Naive thymus-derived CD4-positive, alpha-beta T cell (primary cell): ENCODE data around the gene BARX2. TPM values are rescaled to one million over a fixed set of nuclear protein-coding genes. Genes with fewer than 3 reads are reported as not detected.
A peak's percentile ranks its signal among the peaks of the same experiment; 100 is the strongest.

Experiments
- ATAC-seq: fragments of 150-1000 bp; cut with Tn5 transposase; 2 replicates; pipeline ENCODE4 v1.10.0; 2021; ENCODE audit warnings: mild to moderate bottlenecking, moderate library complexity
- CTCF ChIA-PET: fragments of 350-600 bp; sonication (Branson Sonifier 250); formaldehyde crosslinking; loops from one replicate; lab custom pipeline; 2021; ENCODE audit warnings: antibody characterized with exemption; lab: Charles Lee
- POLR2A ChIA-PET: fragments of 350-600 bp; sonication (Branson Sonifier 250); formaldehyde crosslinking; loops from one replicate; lab custom pipeline; 2021; ENCODE audit warnings: antibody characterized with exemption, inconsistent platforms; lab: Charles Lee
- DNase-seq, 9 donors: peaks; one replicate each; pipeline versions ENCODE4 v3.0.0 to v3.0.0-alpha.2; 2020 to 2022; ENCODE audit warnings: mixed read lengths in 1 of 9
- H3K27ac ChIP-seq: one replicate; pipeline ENCODE4 v1.7.0; 2013; ENCODE audit warnings: mild to moderate bottlenecking, low read depth, low read length, moderate library complexity
- H3K27me3 ChIP-seq, 2 donors: one replicate each; pipeline ENCODE4 v1.7.0; 2013; ENCODE audit warnings: low read length in 2 of 2, mild to moderate bottlenecking in 2 of 2, moderate library complexity in 2 of 2; ENCODE audit not compliant: control insufficient read depth in 2 of 2, insufficient read depth in 2 of 2
- H3K36me3 ChIP-seq, 3 experiments: 1 replicate in 2 of 3; 2 replicates in 1 of 3; pipeline ENCODE4 v1.7.0; 2013; ENCODE audit warnings: low read length in 3 of 3, mild to moderate bottlenecking in 3 of 3, moderate library complexity in 1 of 3; ENCODE audit not compliant: insufficient read depth in 3 of 3, control insufficient read depth in 2 of 3
- H3K4me1 ChIP-seq, 2 donors: one replicate each; pipeline ENCODE4 v1.7.0; 2013; ENCODE audit warnings: low read length in 2 of 2, mild to moderate bottlenecking in 2 of 2, moderate library complexity in 1 of 2; ENCODE audit not compliant: control insufficient read depth in 2 of 2, insufficient read depth in 2 of 2
- H3K4me3 ChIP-seq: 2 replicates; pipeline ENCODE4 v1.7.0; 2013; ENCODE audit warnings: mild to moderate bottlenecking, low read length
- H3K9me3 ChIP-seq, 3 experiments: 1 replicate in 2 of 3; 2 replicates in 1 of 3; pipeline ENCODE4 v1.7.0; 2013; ENCODE audit warnings: low read length in 3 of 3; ENCODE audit not compliant: control insufficient read depth in 2 of 3
- H3K27ac Mint-ChIP-seq, 9 donors: one replicate each; pipeline ENCODE4 v1.8.0; 2020 to 2022; ENCODE audit warnings: mixed read lengths in 9 of 9, mild to moderate bottlenecking in 8 of 9, moderate library complexity in 5 of 9, inconsistent platforms in 2 of 9
- H3K27me3 Mint-ChIP-seq, 5 donors: one replicate each; pipeline ENCODE4 v1.8.0; 2021 to 2022; ENCODE audit warnings: mixed read lengths in 5 of 5, mild to moderate bottlenecking in 1 of 5
- H3K36me3 Mint-ChIP-seq, 5 donors: one replicate each; pipeline ENCODE4 v1.8.0; 2020 to 2022; ENCODE audit warnings: mixed read lengths in 5 of 5, mild to moderate bottlenecking in 3 of 5, inconsistent platforms in 1 of 5
- H3K4me1 Mint-ChIP-seq, 7 donors: one replicate each; pipeline ENCODE4 v1.8.0; 2020 to 2022; ENCODE audit warnings: mixed read lengths in 7 of 7, mild to moderate bottlenecking in 3 of 7, inconsistent platforms in 1 of 7
- H3K4me3 Mint-ChIP-seq, 10 donors: one replicate each; pipeline ENCODE4 v1.8.0; 2020 to 2022; ENCODE audit warnings: mild to moderate bottlenecking in 10 of 10, mixed read lengths in 10 of 10, moderate library complexity in 6 of 10, inconsistent platforms in 2 of 10
- H3K9me3 Mint-ChIP-seq, 11 donors: one replicate each; pipeline ENCODE4 v1.8.0; 2020 to 2022; ENCODE audit warnings: mixed read lengths in 11 of 11, mild to moderate bottlenecking in 4 of 11, inconsistent platforms in 1 of 11, moderate library complexity in 1 of 11
- intact Hi-C, 2 donors: fragments of 100-400 bp; cut with micrococcal nuclease; formaldehyde crosslinking; loops; one replicate each; pipeline ENCODE4 v1.15.1; 2023
- polyA plus RNA-seq, 2 donors: library from polyadenylated mRNA; unstranded; fragments of 300-500 nt; fragmentation: Illumina TruSeq; gene quantifications; one replicate each; pipeline ENCODE4 v1.2.3, GENCODE V29; 2021
- total RNA-seq, 6 experiments: library from RNA in 5 of 6; stranded (reverse) in 5 of 6; gene quantifications; 1 replicate in 5 of 6; 2 replicates in 1 of 6; pipeline ENCODE4 v1.2.3 and lab custom pipeline; 2021 to 2026

Gene BARX2
- total and polyA plus RNA-seq, 7 experiments from 2014 or later = 0.44 TPM; not detected in 6

- no peak for ATAC-seq
- intact Hi-C loops = loop anchor here (5.0 kb wide), 2 partner anchors 563 to 773 kb away; no protein-coding TSS in a partner anchor
- no peak overlapping the region for H3K27ac Mint-ChIP-seq
These were observed 15.9 kb upstream of the BARX2 start for GRCh38 chr11:129359748-129360147.

DNA sequence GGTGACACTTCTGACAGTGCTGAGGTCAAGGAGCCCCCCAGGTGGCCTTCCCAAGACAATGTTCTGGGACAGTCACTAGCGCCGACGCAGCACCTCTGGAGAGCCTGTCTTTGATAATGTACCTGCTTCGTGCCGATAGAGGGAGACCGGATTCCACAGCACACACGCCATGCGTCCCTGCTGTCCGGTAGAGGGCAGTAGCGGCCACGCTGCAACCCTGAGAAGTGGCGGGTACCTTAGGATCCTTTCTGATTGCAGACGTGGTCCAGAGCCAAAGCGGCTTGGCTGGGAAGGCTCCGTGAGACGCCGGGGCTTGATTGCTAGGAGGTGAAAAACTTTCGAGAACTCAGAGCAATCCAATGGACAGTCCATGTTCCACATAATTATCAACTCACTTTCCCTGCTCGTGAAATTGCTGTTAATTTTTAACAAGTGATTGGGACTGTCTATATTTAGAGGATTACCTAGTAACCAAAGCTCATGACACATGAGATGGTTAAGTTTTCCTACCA, 11.4 kb upstream of the BARX2 start:
- POLR2A ChIA-PET = no interaction called here
- H3K27me3 Mint-ChIP-seq = peaks cover 17 to 59% (median 56%) of the 10 kb centered on the region in 5 donors
- peaks cover 0 to 4% of the 10 kb centered on the region in 2 donors for H3K4me1 ChIP-seq
- intact Hi-C loops = loop anchor here (1.0 to 5.0 kb wide), 9 partner anchors 12 to 768 kb away; no protein-coding TSS in a partner anchor
- no peaks in the 10 kb centered on the region for H3K36me3 ChIP-seq
- H3K27me3 ChIP-seq = peaks cover 0 to 3% of the 10 kb centered on the region in 2 donors
- CTCF ChIA-PET = interaction anchor here (0.6 to 3.2 kb wide), 8 partner anchors 8 to 390 kb away, joined by 3 to 17 read pairs (median 3); no protein-coding TSS in a partner anchor
- no peaks in the 10 kb centered on the region for H3K9me3 ChIP-seq
- no peak overlapping the region for H3K27ac ChIP-seq
- no peaks in the 10 kb centered on the region for H3K4me1 Mint-ChIP-seq
- DNase-seq (peak; percentile 47 to 80 (median 71)), ATAC-seq (peak; percentile 99)
- H3K36me3 Mint-ChIP-seq = peaks cover 0 to 6% (median 4%) of the 10 kb centered on the region in 5 donors
- no peak overlapping the region for H3K27ac Mint-ChIP-seq
- no peak overlapping the region for H3K4me3 ChIP-seq
- no peak overlapping the region for H3K4me3 Mint-ChIP-seq
- peaks cover 0 to 21% (median 6%) of the 10 kb centered on the region in 11 donors for H3K9me3 Mint-ChIP-seq

More at GRCh38 chr11:129359748-129360147, 15.9 kb upstream of the BARX2 start:
- H3K27me3 ChIP-seq = no peaks in the 10 kb centered on the region
- H3K4me1 Mint-ChIP-seq = no peaks in the 10 kb centered on the region
- peaks cover 0 to 21% (median 7%) of the 10 kb centered on the region in 11 donors for H3K9me3 Mint-ChIP-seq
- POLR2A ChIA-PET = no interaction called here
- no peak overlapping the region for H3K4me3 Mint-ChIP-seq
- DNase-seq = no peak
- H3K27ac ChIP-seq = no peak overlapping the region
- peaks cover 0 to 33% (median 21%) of the 10 kb centered on the region in 5 donors for H3K27me3 Mint-ChIP-seq
- peaks cover 0 to 4% of the 10 kb centered on the region in 2 donors for H3K4me1 ChIP-seq
- no peaks in the 10 kb centered on the region for H3K9me3 ChIP-seq
- H3K36me3 ChIP-seq = no peaks in the 10 kb centered on the region
- CTCF ChIA-PET = interaction anchor here (1.1 kb wide), 1 partner anchor 391 kb away, joined by 3 read pairs; no protein-coding TSS in a partner anchor
- H3K36me3 Mint-ChIP-seq = peaks cover 0 to 6% (median 4%) of the 10 kb centered on the region in 5 donors
- H3K4me3 ChIP-seq = no peak overlapping the region

GRCh38 chr11:129365816-129366215, 9.8 kb upstream of the BARX2 start:
- DNase-seq (no peak), ATAC-seq (no peak)
- Mint-ChIP-seq H3K9me3 (peaks cover 0 to 5% (median 0%) of the 10 kb centered on the region in 11 donors), H3K36me3 (no peaks in the 10 kb centered on the region), H3K4me3 (no peak overlapping the region), H3K4me1 (no peaks in the 10 kb centered on the region), H3K27ac (no peak overlapping the region), H3K27me3 (peaks cover 31 to 60% (median 56%) of the 10 kb centered on the region in 5 donors)
- no peaks in the 10 kb centered on the region for H3K36me3 ChIP-seq
- peaks cover 0 to 4% of the 10 kb centered on the region in 2 donors for H3K4me1 ChIP-seq
- peaks cover 0 to 3% of the 10 kb centered on the region in 2 donors for H3K27me3 ChIP-seq
- H3K4me3 ChIP-seq = no peak overlapping the region
- intact Hi-C loops = no loop called here
- ChIA-PET CTCF (interaction anchor here (3.2 kb wide), 1 partner anchor 385 kb away, joined by 17 read pairs; no protein-coding TSS in a partner anchor), POLR2A (no interaction called here)
- H3K27ac ChIP-seq = no peak overlapping the region
- H3K9me3 ChIP-seq = no peaks in the 10 kb centered on the region

DNA sequence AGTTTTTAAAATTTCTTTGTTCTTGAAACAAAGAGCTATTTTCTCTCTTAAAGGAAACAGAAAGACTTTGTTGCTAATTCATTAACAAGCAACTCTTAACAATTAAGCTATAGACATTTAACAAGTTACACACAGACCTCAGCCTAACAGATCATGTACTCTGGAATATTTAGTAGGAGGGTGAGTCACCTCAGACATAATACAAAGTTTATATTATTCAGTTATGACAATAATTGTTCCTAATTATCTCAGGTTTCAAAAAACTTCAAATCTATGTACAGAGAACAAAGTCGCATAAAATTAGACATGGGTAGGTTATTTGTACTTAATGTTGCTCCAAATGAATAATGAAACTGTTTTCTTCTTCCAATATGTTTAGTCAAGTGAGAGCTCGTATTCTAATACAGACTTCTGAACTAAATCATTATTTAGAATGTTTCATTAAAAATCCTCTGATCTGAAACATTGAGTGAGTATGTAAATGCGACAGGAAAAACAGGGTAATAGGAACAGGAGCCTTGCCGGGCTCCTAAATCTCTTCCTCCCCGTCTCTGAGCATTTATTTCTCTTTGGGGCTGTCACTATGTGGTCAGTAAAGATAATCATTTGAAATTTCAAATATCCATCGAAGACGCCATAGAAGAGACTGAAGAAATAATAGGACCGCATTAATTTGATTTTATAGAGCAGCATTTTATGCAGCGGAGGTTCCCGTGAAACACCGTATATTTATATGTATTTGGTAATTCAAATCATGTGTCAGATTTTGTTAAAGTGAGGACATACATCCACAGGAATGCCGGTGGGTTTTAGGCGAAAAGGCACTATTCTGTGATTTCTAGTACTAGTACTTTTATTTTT, 8.7 kb upstream of the BARX2 start:
- ChIA-PET POLR2A (no interaction called here), CTCF (interaction anchor here (0.7 to 1.1 kb wide), 4 partner anchors 35 to 1281 kb away, joined by 3 to 5 read pairs (median 3); no protein-coding TSS in a partner anchor)
- intact Hi-C loops = no loop called here
- no peak overlapping the region for H3K27ac ChIP-seq
- no peak overlapping the region for H3K4me3 Mint-ChIP-seq
- no peaks in the 10 kb centered on the region for H3K9me3 Mint-ChIP-seq
- DNase-seq = no peak
- peaks cover 0 to 4% of the 10 kb centered on the region in 2 donors for H3K4me1 ChIP-seq
- H3K4me1 Mint-ChIP-seq = peaks cover 0 to 4% (median 3%) of the 10 kb centered on the region in 7 donors
- H3K36me3 Mint-ChIP-seq = peaks cover 0 to under 1% (median 0%) of the 10 kb centered on the region in 5 donors
- no peak overlapping the region for H3K27ac Mint-ChIP-seq
- H3K9me3 ChIP-seq = no peaks in the 10 kb centered on the region
- H3K36me3 ChIP-seq = no peaks in the 10 kb centered on the region
- peaks cover 3% of the 10 kb centered on the region in 2 donors for H3K27me3 ChIP-seq
- peaks cover 42 to 63% (median 63%) of the 10 kb centered on the region in 5 donors for H3K27me3 Mint-ChIP-seq
- ATAC-seq = no peak
- no peak overlapping the region for H3K4me3 ChIP-seq

DNA sequence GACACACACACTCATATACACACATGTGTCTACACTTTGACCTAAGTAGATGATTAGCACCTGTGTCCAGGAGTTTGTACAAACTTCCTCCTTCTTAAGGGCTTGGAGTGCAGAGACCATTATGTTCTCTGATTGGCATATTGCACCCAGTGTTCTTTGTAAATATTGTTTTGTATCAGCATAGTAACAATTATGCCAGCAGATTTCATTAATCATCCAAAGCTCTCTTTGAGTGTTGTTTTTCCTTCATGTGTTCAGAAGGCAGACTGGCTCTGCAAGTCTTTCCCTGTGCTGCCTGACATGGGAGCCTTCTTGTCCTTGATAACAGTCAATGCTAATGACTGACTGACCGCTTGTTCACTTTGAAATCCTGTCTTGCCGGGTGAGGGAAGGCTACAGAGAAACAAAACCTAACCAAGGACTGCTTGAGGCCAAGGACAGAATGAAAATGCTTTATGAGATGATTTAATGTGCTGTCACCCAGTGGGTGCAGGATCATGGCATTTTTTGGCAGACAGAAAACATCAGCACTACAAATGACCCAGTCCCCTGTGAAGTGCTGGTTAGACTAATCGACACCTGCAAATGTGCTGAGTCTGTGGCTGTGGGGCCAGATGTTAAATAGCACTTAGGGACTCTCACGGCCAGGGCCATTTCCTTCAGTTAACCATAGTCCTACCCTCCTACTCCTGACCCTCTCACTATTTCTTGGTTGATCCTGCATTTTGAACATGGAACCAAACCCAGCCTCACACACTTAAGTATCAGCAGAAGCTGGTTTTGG, 6.6 kb upstream of the BARX2 start:
- H3K27ac ChIP-seq = no peak overlapping the region
- Mint-ChIP-seq H3K4me1 (peaks cover 6 to 20% (median 15%) of the 10 kb centered on the region in 7 donors), H3K9me3 (no peaks in the 10 kb centered on the region), H3K27ac (no peak overlapping the region), H3K4me3 (no peak overlapping the region), H3K27me3 (peaks cover 60 to 81% (median 78%) of the 10 kb centered on the region in 5 donors), H3K36me3 (peaks cover 0 to 8% (median 0%) of the 10 kb centered on the region in 5 donors)
- H3K4me1 ChIP-seq = no peaks in the 10 kb centered on the region
- ATAC-seq (no peak), DNase-seq (no peak)
- no peak overlapping the region for H3K4me3 ChIP-seq
- no peaks in the 10 kb centered on the region for H3K9me3 ChIP-seq
- H3K36me3 ChIP-seq = no peaks in the 10 kb centered on the region
- ChIA-PET CTCF (interaction anchor here (0.9 kb wide), 1 partner anchor 20 kb away, joined by 3 read pairs; no protein-coding TSS in a partner anchor), POLR2A (no interaction called here)
- intact Hi-C loops = no loop called here
- H3K27me3 ChIP-seq = peaks cover 3 to 10% of the 10 kb centered on the region in 2 donors

GRCh38 chr11:129370715-129371114, 4.9 kb upstream of the BARX2 start:
- Mint-ChIP-seq H3K27ac (no peak overlapping the region), H3K4me3 (no peak overlapping the region), H3K9me3 (no peaks in the 10 kb centered on the region), H3K36me3 (peaks cover 0 to 8% (median 0%) of the 10 kb centered on the region in 5 donors), H3K27me3 (peaks cover 72 to 90% (median 86%) of the 10 kb centered on the region in 5 donors), H3K4me1 (peaks cover 12 to 31% (median 25%) of the 10 kb centered on the region in 7 donors)
- peaks cover 3 to 12% of the 10 kb centered on the region in 2 donors for H3K27me3 ChIP-seq
- intact Hi-C loops = no loop called here
- DNase-seq (no peak), ATAC-seq (no peak)
- no peaks in the 10 kb centered on the region for H3K36me3 ChIP-seq
- no peak overlapping the region for H3K4me3 ChIP-seq
- ChIA-PET POLR2A (no interaction called here), CTCF (interaction anchor here (0.6 kb wide), 1 partner anchor 10 kb away, joined by 5 read pairs; no protein-coding TSS in a partner anchor)
- no peaks in the 10 kb centered on the region for H3K4me1 ChIP-seq
- no peaks in the 10 kb centered on the region for H3K9me3 ChIP-seq
- H3K27ac ChIP-seq = no peak overlapping the region
